ENCODE results near the gene SHANK1. TPM values are rescaled to one million over a fixed set of nuclear protein-coding genes. Genes with fewer than 3 reads are reported as not detected.

The SHANK1 gene
- total and polyA plus RNA-seq, 4 donors, result 0.06 to 0.28 (median 0.17) TPM; not detected in 1

DNA sequence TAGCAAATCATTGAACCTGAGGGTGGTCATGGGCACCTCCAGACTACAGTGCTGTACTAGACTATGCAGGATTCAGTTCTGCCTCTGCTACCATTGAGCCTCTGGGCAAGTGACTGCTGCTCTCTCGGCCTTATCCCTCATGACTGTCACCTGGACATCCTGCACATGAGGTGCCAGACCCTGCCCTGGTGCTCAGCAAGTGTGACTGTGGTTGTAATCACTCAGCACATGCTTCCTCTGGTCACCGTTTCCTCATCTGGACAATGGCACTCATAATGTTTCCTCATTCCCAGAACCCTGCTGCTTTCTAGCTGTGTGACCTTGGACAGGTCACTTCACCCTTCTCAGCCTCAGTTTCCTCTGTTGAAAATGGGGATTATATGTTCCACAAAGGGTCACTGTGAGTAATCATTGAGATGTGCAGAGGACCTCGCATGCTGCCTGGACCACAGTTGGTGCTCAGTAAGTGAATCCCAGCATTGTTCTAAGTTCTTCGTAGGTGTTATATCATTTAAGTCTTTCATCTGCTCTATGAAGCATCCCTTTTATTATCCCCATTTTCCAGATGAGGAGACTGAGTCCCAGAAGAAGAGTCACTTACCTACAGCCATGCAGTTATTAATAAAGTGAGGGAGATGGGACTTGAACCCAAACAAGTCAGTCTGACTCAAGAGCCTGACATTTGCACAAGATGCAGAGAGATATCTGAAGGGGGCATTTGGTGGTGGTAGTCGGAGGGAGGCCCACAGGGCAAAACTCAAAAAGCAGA is 83.1 kb downstream of the SHANK1 start:
- Histone ChIP-seq H3K4me3 (ENCODE audit: low read depth in 1 of 3, low read length in 3 of 3) (no peak overlapping the region), H3K27ac (ENCODE audit: low read depth in 1 of 2, low read length in 2 of 2) (no peak overlapping the region), H3K27me3 (ENCODE audit: control insufficient read depth in 4 of 4, insufficient read depth in 4 of 4, low read length in 3 of 4) (peaks cover 0 to 5% (median 2%) of the 10 kb centered on the region in 4 donors), H3K4me1 (ENCODE audit: control insufficient read depth in 4 of 4, insufficient read depth in 4 of 4, low read length in 3 of 4) (no peaks in the 10 kb centered on the region), H3K9me3 (ENCODE audit: control insufficient read depth in 4 of 4, low read length in 3 of 4) (peaks cover 4 to 21% (median 13%) of the 10 kb centered on the region in 4 donors), H3K36me3 (ENCODE audit: control insufficient read depth in 4 of 4, insufficient read depth in 3 of 4, low read depth in 1 of 4, low read length in 3 of 4) (no peaks in the 10 kb centered on the region), H3K9ac (ENCODE audit: low read depth in 1 of 2, low read length in 2 of 2) (no peak overlapping the region)
- no peak for TF ChIP-seq RAD21 (IDR thresholded peaks at IDR 0.05)
- TF ChIP-seq FOXA1 (IDR thresholded peaks at IDR 0.05), result no peak
- TF ChIP-seq YY1 (IDR thresholded peaks at IDR 0.05), result no peak
- TF ChIP-seq, protein P1, sequence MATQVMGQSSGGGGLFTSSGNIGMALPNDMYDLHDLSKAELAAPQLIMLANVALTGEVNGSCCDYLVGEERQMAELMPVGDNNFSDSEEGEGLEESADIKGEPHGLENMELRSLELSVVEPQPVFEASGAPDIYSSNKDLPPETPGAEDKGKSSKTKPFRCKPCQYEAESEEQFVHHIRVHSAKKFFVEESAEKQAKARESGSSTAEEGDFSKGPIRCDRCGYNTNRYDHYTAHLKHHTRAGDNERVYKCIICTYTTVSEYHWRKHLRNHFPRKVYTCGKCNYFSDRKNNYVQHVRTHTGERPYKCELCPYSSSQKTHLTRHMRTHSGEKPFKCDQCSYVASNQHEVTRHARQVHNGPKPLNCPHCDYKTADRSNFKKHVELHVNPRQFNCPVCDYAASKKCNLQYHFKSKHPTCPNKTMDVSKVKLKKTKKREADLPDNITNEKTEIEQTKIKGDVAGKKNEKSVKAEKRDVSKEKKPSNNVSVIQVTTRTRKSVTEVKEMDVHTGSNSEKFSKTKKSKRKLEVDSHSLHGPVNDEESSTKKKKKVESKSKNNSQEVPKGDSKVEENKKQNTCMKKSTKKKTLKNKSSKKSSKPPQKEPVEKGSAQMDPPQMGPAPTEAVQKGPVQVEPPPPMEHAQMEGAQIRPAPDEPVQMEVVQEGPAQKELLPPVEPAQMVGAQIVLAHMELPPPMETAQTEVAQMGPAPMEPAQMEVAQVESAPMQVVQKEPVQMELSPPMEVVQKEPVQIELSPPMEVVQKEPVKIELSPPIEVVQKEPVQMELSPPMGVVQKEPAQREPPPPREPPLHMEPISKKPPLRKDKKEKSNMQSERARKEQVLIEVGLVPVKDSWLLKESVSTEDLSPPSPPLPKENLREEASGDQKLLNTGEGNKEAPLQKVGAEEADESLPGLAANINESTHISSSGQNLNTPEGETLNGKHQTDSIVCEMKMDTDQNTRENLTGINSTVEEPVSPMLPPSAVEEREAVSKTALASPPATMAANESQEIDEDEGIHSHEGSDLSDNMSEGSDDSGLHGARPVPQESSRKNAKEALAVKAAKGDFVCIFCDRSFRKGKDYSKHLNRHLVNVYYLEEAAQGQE (IDR thresholded peaks at IDR 0.05), result no peak
- TF ChIP-seq CTCF (IDR thresholded peaks at IDR 0.05; ENCODE audit: low read depth, low read length, missing input control), result no peak
- no peak for TF ChIP-seq GABPA (IDR thresholded peaks at IDR 0.05 in 1 of 2, conservative IDR thresholded peaks at IDR 0.05 in 1 of 2)
- TF ChIP-seq TAF1 (conservative IDR thresholded peaks at IDR 0.05), result no peak
- TF ChIP-seq JUND (IDR thresholded peaks at IDR 0.05), result no peak
- no peak for TF ChIP-seq RXRA (IDR thresholded peaks at IDR 0.05)
- no peak for TF ChIP-seq FOXA2 (IDR thresholded peaks at IDR 0.05)
- no peak for TF ChIP-seq NR2F2 (IDR thresholded peaks at IDR 0.05)
- no peak for DNase-seq (ENCODE audit: low spot score)
- WGBS, result 70% methylated on average over 5 of the region's 5 CpGs

DNA sequence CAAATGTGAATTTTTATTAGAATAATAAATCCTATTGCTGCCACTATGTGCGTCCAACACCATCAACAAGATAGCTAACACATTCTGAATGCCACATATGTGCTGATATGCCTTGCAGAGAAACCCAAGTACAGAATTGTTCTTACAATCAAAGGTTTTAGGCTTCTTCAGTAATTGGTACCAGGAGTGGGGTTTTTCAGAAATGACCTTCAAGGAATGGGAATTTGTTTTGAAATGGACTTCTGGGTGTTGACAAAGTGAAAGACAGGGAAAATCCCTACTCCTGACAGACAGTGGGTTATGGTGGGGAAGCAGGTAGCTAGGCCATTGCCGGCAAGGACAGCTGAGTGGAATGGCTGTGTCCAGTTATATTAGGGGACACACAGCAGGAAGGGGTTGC is 85.6 kb downstream of the SHANK1 start:
- Histone ChIP-seq H3K4me1 (ENCODE audit: control insufficient read depth in 4 of 4, insufficient read depth in 4 of 4, low read length in 3 of 4) (no peaks in the 10 kb centered on the region), H3K27me3 (ENCODE audit: control insufficient read depth in 4 of 4, insufficient read depth in 4 of 4, low read length in 3 of 4) (peaks cover 0 to 5% (median 2%) of the 10 kb centered on the region in 4 donors), H3K27ac (ENCODE audit: low read depth in 1 of 2, low read length in 2 of 2) (no peak overlapping the region), H3K9ac (ENCODE audit: low read depth in 1 of 2, low read length in 2 of 2) (no peak overlapping the region), H3K9me3 (ENCODE audit: control insufficient read depth in 4 of 4, low read length in 3 of 4) (peaks cover 4 to 21% (median 13%) of the 10 kb centered on the region in 4 donors), H3K4me3 (ENCODE audit: low read depth in 1 of 3, low read length in 3 of 3) (no peak overlapping the region), H3K36me3 (ENCODE audit: control insufficient read depth in 4 of 4, insufficient read depth in 3 of 4, low read depth in 1 of 4, low read length in 3 of 4) (no peaks in the 10 kb centered on the region)
- DNase-seq (ENCODE audit: low spot score), result no peak
- WGBS, result 90% methylated on average over 2 of the region's 2 CpGs
- TF ChIP-seq SP1 (IDR thresholded peaks at IDR 0.05), result no peak
- no peak for TF ChIP-seq MAX (IDR thresholded peaks at IDR 0.05)
- TF ChIP-seq JUND (IDR thresholded peaks at IDR 0.05), result no peak
- TF ChIP-seq RXRA (IDR thresholded peaks at IDR 0.05), result no peak
- TF ChIP-seq TAF1 (conservative IDR thresholded peaks at IDR 0.05), result no peak
- TF ChIP-seq YY1 (IDR thresholded peaks at IDR 0.05), result no peak
- TF ChIP-seq, protein P1 (IDR thresholded peaks at IDR 0.05), result no peak
- no peak for TF ChIP-seq NR2F2 (IDR thresholded peaks at IDR 0.05)
- no peak for TF ChIP-seq FOXA2 (IDR thresholded peaks at IDR 0.05)
- no peak for TF ChIP-seq ATF3 (IDR thresholded peaks at IDR 0.05)
- TF ChIP-seq HNF4G (IDR thresholded peaks at IDR 0.05), result no peak
- TF ChIP-seq CTCF (IDR thresholded peaks at IDR 0.05; ENCODE audit: low read depth, low read length, missing input control), result no peak
- TF ChIP-seq HNF4A (conservative IDR thresholded peaks at IDR 0.05), result no peak
- TF ChIP-seq FOXA1 (IDR thresholded peaks at IDR 0.05), result no peak
- no peak for TF ChIP-seq EGR1 (IDR thresholded peaks at IDR 0.05; ENCODE audit: low read depth in 2 of 2)

All from liver (tissue), 9 donors.